Measurements from ENCODE around the gene FGR. TPM values are rescaled to one million over a fixed set of nuclear protein-coding genes. Genes with fewer than 3 reads are reported as not detected.

Gene FGR
- total and polyA plus RNA-seq, 2 experiments from 2014 or later = not detected

DNA sequence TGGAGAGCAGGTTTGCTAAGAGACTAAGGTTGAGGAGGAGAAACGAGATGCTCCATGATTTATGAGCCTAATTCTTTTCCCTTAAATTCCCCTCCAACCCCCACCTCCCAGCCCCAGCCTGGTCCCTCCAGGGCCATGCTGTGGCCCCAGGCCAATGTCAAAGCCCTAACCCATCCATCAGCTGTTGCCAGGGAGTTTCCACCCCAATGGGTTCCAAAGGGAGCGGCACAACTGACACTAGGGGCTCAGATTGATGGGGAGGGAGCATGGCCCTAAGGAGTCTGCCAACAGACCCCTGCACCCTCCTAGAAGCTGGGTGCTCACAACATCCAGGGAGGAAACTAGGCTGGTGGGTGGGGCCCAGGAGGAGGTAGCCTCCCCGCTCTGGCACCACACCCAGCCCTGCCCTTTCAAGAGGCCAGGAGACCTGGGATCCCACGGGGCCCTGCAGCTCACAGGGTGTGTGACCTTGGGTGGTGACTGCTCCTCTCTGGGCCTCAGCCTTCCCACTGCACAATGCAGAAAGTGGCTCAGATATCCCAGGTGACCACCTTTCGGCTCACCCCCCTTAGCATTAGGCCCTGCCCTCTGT, 44.0 kb downstream of the FGR start:
- in situ Hi-C loops (cut with MboI) = no loop called here
- Histone ChIP-seq H3K4me3 (no peak overlapping the region), H3K4me2 (ENCODE audit: unreplicated experiment) (peak overlapping the region; percentile 39), H3K27ac (peak overlapping the region; percentile 19; the same call in 1 of the 2 replicates), H3K9me2 (ENCODE audit: insufficient read depth) (no peaks in the 10 kb centered on the region), H3K79me2 (ENCODE audit: insufficient read depth) (peaks cover 99% of the 10 kb centered on the region), H2AFZ (no peak overlapping the region), H3K27me3 (replicated peaks; ENCODE audit: insufficient read depth) (no peaks in the 10 kb centered on the region), H3K9me3 (ENCODE audit: low read depth) (no peaks in the 10 kb centered on the region), H3F3A (ENCODE audit: insufficient read depth) (peaks cover 5% of the 10 kb centered on the region; the same call in 1 of the 2 replicates), H3K4me1 (ENCODE audit: insufficient read depth) (peaks cover 55% of the 10 kb centered on the region), H4K20me1 (ENCODE audit: insufficient read depth) (no peaks in the 10 kb centered on the region; the same call in 1 of the 2 replicates), H3K36me3 (ENCODE audit: low read depth) (no peaks in the 10 kb centered on the region), H3K9ac (peak overlapping the region; percentile 16; the same call in 1 of the 2 replicates)
- TF ChIP-seq EZH2 (IDR thresholded peaks at IDR 0.05; ENCODE audit: insufficient read depth, poor library complexity, severe bottlenecking) (no peak), EZH2phosphoT487 (IDR thresholded peaks at IDR 0.05; ENCODE audit: insufficient read depth, low read depth) (no peak)
- 82 to 86% methylated on average over 5 of the region's 5 CpGs for WGBS, 2 experiments (ENCODE audit: low coverage in 1 of 2, low lambda C conversion rate in 2 of 2, missing lambda C conversion rate in 2 of 2)
- DNase-seq = no peak

GRCh38 chr1:27589841-27590426, 45.1 kb downstream of the FGR start:
- no peaks in the 10 kb centered on the region; the same call in 1 of the 2 replicates for H4K20me1 ChIP-seq (ENCODE audit: insufficient read depth)

GRCh38 chr1:27589441-27589840, 45.5 kb downstream of the FGR start:
- 71 to 73% methylated on average over 6 of the region's 6 CpGs for WGBS, 2 experiments (ENCODE audit: low coverage in 1 of 2, low lambda C conversion rate in 2 of 2, missing lambda C conversion rate in 2 of 2)
- H3K27ac ChIP-seq = peak overlapping the region; percentile 33

More at GRCh38 chr1:27589841-27590426, 45.1 kb downstream of the FGR start:
- H3K9me3 ChIP-seq (ENCODE audit: low read depth) = no peaks in the 10 kb centered on the region
- no peak overlapping the region for H2AFZ ChIP-seq
- no peaks in the 10 kb centered on the region for H3K9me2 ChIP-seq (ENCODE audit: insufficient read depth)
- no peak for DNase-seq
- 33 to 34% methylated on average over 11 to 12 of the region's 13 CpGs for WGBS, 2 experiments (ENCODE audit: low coverage in 1 of 2, low lambda C conversion rate in 2 of 2, missing lambda C conversion rate in 2 of 2)
- peaks cover 5% of the 10 kb centered on the region; the same call in 1 of the 2 replicates for H3F3A ChIP-seq (ENCODE audit: insufficient read depth)
- TF ChIP-seq EZH2phosphoT487 (IDR thresholded peaks at IDR 0.05; ENCODE audit: insufficient read depth, low read depth) (no peak), EZH2 (IDR thresholded peaks at IDR 0.05; ENCODE audit: insufficient read depth, poor library complexity, severe bottlenecking) (no peak)
- in situ Hi-C loops (cut with MboI) = no loop called here
- H3K27me3 ChIP-seq (replicated peaks; ENCODE audit: insufficient read depth) = no peaks in the 10 kb centered on the region
- peak overlapping the region; percentile 19 for H3K27ac ChIP-seq
- no peak overlapping the region for H3K4me3 ChIP-seq
- H3K4me2 ChIP-seq (ENCODE audit: unreplicated experiment) = no peak overlapping the region
- H3K36me3 ChIP-seq (ENCODE audit: low read depth) = no peaks in the 10 kb centered on the region
- H3K4me1 ChIP-seq (ENCODE audit: insufficient read depth) = peaks cover 44% of the 10 kb centered on the region
- peak overlapping the region; percentile 16; the same call in 1 of the 2 replicates for H3K9ac ChIP-seq
- peaks cover 99% of the 10 kb centered on the region for H3K79me2 ChIP-seq (ENCODE audit: insufficient read depth)

GRCh38 chr1:27588256-27589232, 46.4 kb downstream of the FGR start:
- H3K9me2 ChIP-seq (ENCODE audit: insufficient read depth) = no peaks in the 10 kb centered on the region
- TF ChIP-seq EZH2phosphoT487 (IDR thresholded peaks at IDR 0.05; ENCODE audit: insufficient read depth, low read depth) (no peak), EZH2 (IDR thresholded peaks at IDR 0.05; ENCODE audit: insufficient read depth, poor library complexity, severe bottlenecking) (no peak)
- 42 to 55% methylated on average over 10 to 12 of the region's 12 CpGs for WGBS, 2 experiments (ENCODE audit: low coverage in 1 of 2, low lambda C conversion rate in 2 of 2, missing lambda C conversion rate in 2 of 2)
- peak; percentile 75 for DNase-seq
- H3F3A ChIP-seq (ENCODE audit: insufficient read depth) = peaks cover 5% of the 10 kb centered on the region; the same call in 1 of the 2 replicates
- H3K9me3 ChIP-seq (ENCODE audit: low read depth) = no peaks in the 10 kb centered on the region
- no peak overlapping the region for H3K4me2 ChIP-seq (ENCODE audit: unreplicated experiment)
- H3K4me3 ChIP-seq = no peak overlapping the region
- no peaks in the 10 kb centered on the region for H3K36me3 ChIP-seq (ENCODE audit: low read depth)
- no peak overlapping the region; the same call in 1 of the 2 replicates for H3K9ac ChIP-seq
- peaks cover 8% of the 10 kb centered on the region; the same call in 1 of the 2 replicates for H4K20me1 ChIP-seq (ENCODE audit: insufficient read depth)
- H2AFZ ChIP-seq = no peak overlapping the region
- peaks cover 99% of the 10 kb centered on the region for H3K79me2 ChIP-seq (ENCODE audit: insufficient read depth)
- H3K27me3 ChIP-seq (replicated peaks; ENCODE audit: insufficient read depth) = no peaks in the 10 kb centered on the region
- in situ Hi-C loops (cut with MboI) = no loop called here
- peak overlapping the region; percentile 33 for H3K27ac ChIP-seq
- peaks cover 38% of the 10 kb centered on the region for H3K4me1 ChIP-seq (ENCODE audit: insufficient read depth)

More at GRCh38 chr1:27589441-27589840, 45.5 kb downstream of the FGR start:
- no peaks in the 10 kb centered on the region for H3K9me3 ChIP-seq (ENCODE audit: low read depth)
- no peaks in the 10 kb centered on the region for H3K36me3 ChIP-seq (ENCODE audit: low read depth)
- no peak overlapping the region for H3K4me3 ChIP-seq
- H3K4me1 ChIP-seq (ENCODE audit: insufficient read depth) = peaks cover 40% of the 10 kb centered on the region
- H3K9me2 ChIP-seq (ENCODE audit: insufficient read depth) = no peaks in the 10 kb centered on the region
- no peak for DNase-seq
- H3K79me2 ChIP-seq (ENCODE audit: insufficient read depth) = peaks cover 99% of the 10 kb centered on the region
- H3K27me3 ChIP-seq (replicated peaks; ENCODE audit: insufficient read depth) = no peaks in the 10 kb centered on the region
- TF ChIP-seq EZH2 (IDR thresholded peaks at IDR 0.05; ENCODE audit: insufficient read depth, poor library complexity, severe bottlenecking) = no peak
- no peak for TF ChIP-seq EZH2phosphoT487 (IDR thresholded peaks at IDR 0.05; ENCODE audit: insufficient read depth, low read depth)
- no peak overlapping the region; the same call in 1 of the 2 replicates for H3K9ac ChIP-seq
- H2AFZ ChIP-seq = no peak overlapping the region
- H3K4me2 ChIP-seq (ENCODE audit: unreplicated experiment) = no peak overlapping the region
- peaks cover 5% of the 10 kb centered on the region; the same call in 1 of the 2 replicates for H3F3A ChIP-seq (ENCODE audit: insufficient read depth)
- H4K20me1 ChIP-seq (ENCODE audit: insufficient read depth) = no peaks in the 10 kb centered on the region; the same call in 1 of the 2 replicates
- in situ Hi-C loops (cut with MboI) = no loop called here

Measured in GM23248 (cell line).